Ovary (tissue), 1 donor: ENCODE results near the gene CRB2.

ENCODE experiments used
- EP300 ChIP-seq: sonication (generic); formaldehyde crosslinking; IDR thresholded peaks from one replicate; pipeline ENCODE4 v1.6.1; 2017; ENCODE audit warnings: antibody characterized with exemption
- POLR2A ChIP-seq: fragments of 450-650 bp; IDR thresholded peaks from one replicate; pipeline ENCODE4 v1.6.1; 2017; ENCODE audit warnings: antibody characterized with exemption, mild to moderate bottlenecking, moderate library complexity

DNA sequence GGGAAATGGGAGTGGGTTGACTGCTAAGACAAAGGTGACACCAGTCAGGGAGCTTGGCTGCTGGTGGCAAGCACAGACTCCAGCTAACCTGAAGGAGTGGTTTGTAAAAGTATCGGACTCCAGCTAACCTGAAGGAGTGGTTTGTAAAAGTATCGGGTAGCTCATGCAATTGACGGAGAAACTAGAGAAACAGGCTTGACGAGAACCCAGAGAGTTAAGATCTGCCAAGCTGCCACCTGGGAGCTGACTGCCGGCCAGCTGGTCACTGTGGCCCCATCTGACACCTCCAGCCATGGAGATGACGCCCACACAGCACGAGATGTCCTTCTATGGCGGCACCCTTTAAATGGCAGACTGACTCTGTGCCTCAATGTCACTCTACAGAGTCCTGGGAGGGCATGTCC lies 28.3 kb upstream of the CRB2 start:
- TF ChIP-seq POLR2A (no peak), EP300 (no peak)
